GM18867 (cell line): ENCODE data around the gene AHR.
"Not testable (repeated sequence)": the region's sequence is repeated elsewhere in the genome, so short reads cannot be mapped to it uniquely, and the experiment has no call there.

Experiments
- ATAC-seq: cut with Tn5 transposase; IDR thresholded peaks from one replicate; pipeline ENCODE4 v1.9.1; 2021; ENCODE audit warnings: mild to moderate bottlenecking, moderate library complexity; ENCODE audit not compliant: unreplicated experiment

The AHR gene

DNA sequence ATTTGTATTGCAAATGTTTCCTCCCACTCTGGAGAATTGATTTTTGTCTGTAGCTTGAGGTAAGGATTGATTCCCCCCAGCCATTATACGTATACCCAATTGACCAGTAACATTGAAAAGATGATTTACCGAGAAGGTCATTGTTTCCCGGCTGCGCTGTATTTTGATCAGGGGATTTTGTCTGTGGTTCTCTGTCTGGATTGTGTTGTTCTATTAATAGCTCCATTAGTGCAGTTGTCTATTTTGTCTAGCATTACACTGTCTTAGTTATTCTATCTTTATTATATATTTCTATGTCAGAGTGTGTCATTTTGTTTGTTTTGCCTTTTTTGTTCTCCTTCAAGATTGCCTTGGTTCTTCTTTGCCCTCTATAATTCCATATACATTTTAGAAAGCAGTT lies 37.7 kb downstream of the AHR start:
- ATAC-seq, result no peak

DNA sequence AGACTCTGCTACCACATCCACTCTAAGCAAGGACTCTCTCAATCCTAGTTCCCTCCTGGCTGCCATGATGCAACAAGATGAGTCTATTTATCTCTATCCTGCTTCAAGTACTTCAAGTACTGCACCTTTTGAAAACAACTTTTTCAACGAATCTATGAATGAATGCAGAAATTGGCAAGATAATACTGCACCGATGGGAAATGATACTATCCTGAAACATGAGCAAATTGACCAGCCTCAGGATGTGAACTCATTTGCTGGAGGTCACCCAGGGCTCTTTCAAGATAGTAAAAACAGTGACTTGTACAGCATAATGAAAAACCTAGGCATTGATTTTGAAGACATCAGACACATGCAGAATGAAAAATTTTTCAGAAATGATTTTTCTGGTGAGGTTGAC lies 40.7 kb downstream of the AHR start:
- no peak for ATAC-seq

DNA sequence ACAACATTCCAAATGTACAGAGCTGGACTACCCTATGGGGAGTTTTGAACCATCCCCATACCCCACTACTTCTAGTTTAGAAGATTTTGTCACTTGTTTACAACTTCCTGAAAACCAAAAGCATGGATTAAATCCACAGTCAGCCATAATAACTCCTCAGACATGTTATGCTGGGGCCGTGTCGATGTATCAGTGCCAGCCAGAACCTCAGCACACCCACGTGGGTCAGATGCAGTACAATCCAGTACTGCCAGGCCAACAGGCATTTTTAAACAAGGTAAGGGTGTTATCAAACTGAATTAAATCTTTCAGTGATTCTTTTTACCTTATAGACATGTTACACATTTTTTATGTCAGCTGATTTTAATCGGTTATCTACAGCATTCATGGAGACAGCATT lies 41.5 kb downstream of the AHR start:
- no peak for ATAC-seq

DNA sequence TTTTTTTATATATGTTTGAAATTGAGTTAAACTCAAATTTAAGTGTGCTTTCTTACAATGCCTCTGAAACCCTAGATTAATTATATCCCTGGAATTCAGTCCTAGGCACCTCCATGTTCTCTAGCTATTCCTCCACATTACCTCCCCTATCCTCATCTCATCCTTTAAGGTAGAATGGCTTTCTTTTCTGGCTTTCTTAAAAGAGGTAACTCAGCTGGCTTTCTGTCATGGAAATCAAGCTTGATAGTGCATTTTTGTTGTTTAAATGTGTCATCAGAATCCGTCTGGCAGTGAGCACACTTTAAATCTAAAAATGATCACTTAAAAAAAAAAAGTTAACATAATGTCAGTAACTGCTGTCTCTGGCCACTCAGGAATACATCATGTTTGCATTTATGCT lies 42.2 kb downstream of the AHR start:
- ATAC-seq, result no peak

DNA sequence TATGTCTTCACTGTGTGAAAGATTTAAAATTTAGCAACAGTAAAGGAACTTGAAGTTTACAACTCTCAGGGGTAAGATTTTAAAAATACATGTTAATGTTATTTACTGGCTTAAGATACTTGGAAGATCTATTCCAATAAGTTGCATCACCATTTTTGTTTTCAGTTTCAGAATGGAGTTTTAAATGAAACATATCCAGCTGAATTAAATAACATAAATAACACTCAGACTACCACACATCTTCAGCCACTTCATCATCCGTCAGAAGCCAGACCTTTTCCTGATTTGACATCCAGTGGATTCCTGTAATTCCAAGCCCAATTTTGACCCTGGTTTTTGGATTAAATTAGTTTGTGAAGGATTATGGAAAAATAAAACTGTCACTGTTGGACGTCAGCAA lies 44.3 kb downstream of the AHR start:
- ATAC-seq, result no peak

DNA sequence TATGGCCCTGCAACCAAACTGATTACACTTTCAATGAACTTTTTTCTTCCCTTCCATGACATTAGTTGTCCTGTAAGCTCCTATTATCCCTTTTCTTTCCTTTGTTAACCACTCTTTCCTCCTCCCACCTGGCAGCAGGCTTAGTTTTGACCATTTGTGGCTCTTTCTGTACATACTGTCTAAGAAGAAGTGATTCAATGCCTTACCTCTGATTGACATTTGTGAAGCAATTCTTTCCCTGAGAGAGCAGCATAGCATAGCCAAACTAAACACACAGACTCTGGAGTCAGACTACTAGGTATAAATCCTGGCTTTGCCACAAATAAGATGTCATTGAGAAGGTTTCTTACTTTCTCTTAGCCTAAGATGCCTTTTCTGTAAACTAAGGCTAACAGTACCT lies 48.9 kb downstream of the AHR start:
- no peak for ATAC-seq

DNA sequence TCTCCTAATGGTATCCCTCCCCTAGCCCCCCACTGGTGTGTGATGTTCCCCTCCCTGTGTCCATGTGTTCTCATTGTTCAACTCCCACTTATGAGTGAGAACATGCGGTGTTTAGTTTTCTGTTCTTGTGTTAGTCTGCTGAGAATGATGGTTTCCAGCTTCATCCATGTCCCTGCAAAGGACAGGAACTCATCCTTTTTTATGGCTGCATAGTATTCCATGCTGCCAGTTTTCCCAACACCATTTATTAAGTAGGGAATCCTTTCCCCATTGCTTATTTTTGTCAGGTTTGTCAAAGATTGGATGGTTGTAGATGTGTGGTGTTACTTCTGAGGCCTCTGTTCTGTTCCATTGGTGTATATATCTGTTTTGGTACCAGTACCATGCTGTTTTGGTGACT lies 50.5 kb downstream of the AHR start:
- not testable (repeated sequence) for ATAC-seq

DNA sequence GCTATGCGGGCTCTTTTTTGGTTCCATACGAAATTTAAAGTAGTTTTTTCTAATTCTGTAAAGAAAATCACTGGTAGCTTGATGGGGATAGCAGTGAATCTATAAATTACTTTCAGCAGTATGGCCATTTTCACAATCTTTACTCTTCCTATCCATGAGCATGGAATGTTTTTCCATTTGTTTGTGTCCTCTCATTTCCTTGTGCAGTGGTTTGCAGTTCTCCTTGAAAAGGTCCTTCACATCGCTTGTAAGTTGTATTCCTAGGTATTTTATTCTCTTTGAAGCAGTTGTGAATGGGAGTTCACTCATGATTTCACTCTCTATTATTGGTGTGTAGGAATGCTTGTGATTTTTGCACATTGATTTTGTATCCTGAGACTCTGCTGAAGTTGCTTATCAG lies 51.9 kb downstream of the AHR start:
- ATAC-seq, result not testable (repeated sequence)

DNA sequence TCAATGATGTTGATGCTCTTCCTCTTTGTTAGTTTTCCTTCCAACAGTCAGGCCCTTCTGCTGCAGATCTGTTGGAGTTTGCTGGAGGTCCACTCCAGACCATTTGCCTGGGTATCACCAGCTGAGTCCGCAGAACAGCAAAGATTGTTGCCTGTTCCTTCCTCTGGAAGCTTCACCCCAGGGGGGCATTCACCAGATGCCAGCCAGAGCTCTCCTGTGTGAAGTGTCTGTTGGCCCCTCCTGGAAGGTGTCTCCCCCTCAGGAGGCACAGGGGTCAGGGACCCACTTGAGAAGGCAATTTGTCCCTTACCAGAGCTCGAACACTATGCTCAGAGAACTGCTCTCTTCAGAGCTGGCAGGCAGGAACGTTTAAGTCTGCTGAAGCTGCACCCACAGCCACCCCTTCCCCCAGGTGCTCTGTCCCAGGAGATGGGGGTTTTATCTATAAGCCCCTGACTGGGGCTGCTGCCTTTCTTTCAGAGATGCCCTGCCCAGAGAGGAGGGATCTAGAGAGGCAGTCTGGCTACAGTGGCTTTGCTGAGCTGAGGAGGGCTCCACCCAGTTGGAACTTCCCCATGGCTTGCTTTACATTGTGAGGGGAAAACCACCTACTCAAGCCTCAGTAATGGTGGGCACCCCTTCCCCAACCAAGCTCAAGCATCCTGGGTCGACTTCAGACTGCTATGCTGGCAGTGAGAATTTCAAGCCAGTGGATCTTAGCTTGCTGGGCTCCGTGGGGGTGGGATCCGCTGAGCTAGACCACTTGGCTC lies 55.4 kb downstream of the AHR start:
- ATAC-seq, result not testable (repeated sequence)

DNA sequence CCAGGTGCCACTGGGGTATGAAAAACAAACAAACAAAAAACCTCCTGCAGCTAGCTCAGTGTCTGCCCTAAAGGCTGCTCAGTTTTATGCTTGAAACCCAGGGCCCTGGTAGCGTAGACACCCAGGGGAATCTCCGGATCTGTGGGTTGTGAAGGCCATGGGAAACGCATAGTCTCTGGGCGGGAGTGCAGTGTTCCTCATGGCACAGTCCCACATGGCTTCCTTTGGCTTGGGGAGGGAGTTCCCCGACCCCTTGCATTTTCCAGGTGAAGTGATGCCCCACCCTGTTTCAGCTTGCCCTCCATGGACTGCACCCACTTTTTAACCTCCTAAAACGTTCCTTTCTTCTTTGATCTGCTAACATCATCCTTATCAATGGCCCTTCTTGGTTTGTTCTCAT lies 56.0 kb downstream of the AHR start:
- ATAC-seq, result no peak

DNA sequence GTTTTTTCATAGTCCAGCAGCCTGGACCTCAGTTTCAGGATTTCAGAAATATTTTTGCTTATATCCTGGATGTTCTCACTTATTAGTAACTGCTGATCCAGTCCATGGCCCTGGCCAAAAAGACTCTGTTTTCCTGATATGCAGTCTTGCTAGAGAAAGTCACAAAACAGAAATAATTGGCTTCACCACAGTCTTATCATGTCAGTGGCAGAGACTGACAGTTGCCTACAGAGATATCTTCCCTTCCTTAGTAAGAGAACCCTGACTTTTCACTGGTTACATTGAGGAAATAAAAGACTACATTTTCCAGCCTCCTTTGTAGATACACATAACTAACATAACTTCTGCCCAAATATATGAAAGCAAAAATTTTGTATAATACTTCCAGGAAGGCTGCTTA lies 56.6 kb downstream of the AHR start:
- ATAC-seq, result no peak

DNA sequence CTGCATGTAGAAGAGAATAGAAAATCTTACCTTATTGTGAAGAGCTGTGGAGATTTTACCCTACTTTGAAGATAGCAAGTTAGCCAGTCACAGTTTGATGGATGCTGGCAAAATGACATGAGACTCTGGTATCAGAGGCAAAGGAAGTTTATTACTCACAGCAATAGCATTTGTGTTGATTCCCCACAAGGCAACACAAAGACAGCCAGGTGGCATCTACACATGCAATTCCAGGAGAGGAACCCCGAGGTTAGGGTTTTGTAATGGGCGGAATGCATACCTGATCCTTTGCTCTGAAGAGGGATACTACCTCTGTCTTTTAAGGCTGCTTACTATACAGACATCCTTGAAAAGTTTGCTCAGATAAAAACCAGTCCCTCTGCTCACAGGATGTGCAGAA lies 59.5 kb downstream of the AHR start:
- no peak for ATAC-seq

DNA sequence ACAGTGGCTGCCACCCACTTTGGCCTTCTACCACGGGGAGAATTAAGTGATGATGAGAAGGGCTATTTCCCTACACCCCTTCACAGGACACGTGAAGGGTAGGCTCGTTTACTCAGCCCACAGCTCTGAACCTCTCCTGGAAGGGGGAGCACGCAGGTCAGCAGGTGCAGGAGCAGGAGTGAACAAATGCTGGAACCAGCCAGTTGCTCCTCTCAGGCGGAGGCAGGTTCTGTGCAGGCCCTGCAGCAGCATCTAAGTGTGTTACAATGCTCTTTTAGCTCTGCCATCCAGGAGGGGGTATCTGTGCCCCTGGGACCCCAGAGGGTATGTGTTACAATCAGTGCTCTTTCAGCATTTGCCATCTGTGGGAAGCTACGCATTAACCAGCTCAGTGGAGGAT lies 61.2 kb downstream of the AHR start:
- ATAC-seq, result no peak

DNA sequence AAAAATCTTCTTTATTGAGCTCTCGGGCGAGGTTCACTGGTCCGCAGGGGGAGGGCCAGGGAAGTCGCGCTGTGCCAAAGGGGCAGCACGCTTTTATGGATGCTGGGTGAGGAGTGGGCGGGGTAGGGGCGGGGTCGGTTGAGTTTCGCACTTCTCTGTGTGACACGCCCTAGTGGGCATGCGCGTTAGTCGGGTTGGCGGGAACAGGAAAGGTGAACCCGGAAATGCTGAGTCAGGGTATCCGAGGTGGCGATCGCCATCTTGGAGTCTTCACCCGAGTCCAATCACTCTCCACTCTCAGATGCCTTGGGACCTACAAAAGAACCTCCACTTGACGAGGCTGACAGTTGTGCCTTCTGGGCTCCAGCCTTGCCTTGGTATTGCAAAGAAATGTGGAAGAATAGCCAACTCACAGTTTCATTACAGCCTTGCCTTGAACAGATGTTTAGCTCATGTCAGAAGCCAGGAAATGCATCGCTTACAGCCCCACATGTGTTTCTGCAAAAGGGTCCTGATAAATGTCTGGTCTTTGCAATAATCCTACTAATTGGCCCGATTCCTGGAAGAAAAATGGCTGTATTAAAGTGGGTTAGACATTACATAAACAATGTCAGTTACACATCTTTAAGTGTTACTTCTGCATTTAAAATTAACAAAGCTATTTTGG lies 64.1 kb downstream of the AHR start:
- no peak for ATAC-seq

DNA sequence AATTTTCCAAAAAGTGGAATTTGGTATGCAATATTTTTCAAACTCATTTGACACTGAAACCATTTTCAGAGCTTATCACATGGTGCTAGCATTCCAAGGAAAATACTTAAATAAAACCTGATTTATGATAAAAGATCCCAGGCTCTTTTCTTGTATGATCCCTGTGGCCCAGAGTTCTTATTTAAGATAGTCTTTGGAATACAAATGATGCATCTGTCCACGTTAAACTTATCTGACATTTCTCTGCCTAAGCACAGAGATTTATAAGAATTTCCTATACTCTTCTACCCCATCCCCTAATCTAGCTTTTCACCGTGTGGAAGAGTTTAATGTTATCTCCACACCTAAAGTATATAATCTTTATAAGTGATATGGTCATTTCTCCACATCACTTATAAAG lies 66.2 kb downstream of the AHR start:
- ATAC-seq, result no peak

DNA sequence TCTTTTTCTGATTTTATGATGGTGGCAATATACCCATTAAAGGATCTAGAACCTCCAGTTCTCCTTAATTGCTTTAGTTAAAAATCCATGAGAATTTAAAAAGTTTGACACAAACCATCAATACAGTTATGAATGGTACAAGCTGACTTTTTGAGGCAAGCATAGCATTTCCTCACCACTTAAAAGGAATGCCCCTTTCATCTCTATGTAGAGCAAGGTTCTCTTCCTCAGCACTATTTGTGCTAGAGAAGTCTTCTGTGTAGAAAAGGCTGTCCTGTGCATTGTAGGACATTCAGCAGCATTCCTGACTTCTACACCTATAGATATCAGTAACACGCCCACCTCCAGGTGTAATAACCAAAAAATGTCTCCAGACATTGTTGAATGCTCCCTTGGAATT lies 67.3 kb downstream of the AHR start:
- no peak for ATAC-seq

DNA sequence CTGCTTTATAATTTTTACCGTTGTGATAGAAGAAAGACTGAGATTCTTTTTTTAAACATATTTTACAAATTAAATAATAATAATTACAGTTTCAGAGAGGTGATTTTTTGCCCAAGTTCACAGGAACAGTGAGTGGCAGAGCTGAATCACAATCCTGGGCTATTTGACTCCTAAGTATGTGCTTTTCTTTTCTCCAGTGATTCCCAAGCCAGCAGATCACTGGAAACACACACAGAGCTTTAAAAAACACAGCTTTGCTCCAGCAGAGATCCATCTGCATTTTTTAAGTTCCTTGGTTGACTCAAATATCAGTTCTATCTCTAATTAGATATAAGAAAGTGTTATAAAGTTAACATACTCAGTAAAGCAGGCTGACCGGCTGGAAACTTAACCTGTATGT lies 69.0 kb downstream of the AHR start:
- ATAC-seq, result no peak

DNA sequence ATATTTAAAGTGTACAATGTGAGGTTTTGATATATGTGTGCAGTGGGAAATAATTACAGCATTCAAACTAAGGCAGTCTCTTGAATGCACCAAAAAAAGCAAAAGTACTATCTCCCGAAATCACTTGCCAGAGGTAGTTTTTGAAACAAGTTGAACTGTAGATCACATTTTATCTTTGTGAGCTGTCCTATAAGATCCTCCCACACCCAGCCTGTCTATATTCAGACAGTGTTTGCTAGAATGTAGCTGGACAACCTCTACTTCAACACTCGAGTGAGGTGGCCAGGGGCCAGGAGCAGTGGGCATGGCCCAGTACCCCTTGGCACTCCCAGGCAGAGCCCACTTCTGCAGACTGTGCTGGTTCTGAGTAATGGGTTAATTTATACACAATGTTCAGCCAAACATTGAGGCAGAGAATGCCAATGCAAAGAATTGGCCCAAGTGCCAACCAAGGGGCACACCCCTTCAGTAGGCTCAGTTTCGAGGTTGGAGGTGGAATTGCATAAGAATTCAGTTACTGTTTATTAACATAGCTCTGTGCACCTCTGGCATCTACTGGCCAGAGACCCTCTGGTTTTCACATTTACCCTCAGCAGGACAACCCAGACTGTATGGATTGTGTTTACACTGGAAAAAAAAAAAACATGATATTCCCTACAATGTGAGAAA lies 70.5 kb downstream of the AHR start:
- no peak for ATAC-seq

DNA sequence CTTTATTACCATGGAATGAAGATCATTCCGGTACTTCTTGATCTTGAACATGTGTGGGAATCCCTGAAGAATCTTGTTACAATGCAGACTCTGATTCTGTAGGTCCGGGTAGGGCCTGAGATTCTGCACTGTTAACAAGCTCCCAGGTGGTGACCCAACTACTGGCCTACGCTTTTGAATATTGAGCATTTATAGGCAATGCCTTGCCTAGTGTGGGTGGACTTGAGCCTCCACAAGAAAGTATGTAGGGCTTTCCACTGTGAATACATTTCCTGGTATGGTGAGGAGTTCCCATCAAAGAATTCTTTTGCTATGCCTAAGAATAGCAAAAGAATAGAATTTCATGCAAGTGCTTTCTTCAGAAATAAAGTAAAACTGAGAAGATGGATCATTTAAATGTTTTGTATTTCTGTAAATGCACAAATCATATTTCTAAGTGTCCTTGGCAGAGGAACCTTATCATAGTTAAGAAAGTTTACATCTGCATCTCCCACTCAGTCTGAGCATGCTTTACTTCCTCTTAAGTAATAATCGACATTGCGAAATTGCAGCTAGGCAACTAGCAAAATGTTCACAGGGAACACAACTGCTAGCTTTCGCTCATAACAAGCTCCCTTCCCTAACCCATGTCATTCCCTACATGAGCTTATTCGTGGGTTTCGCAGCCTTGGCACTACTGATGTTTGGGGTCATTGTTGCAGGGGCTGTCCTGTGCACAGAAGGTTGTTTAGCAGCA lies 71.4 kb downstream of the AHR start:
- no peak for ATAC-seq

DNA sequence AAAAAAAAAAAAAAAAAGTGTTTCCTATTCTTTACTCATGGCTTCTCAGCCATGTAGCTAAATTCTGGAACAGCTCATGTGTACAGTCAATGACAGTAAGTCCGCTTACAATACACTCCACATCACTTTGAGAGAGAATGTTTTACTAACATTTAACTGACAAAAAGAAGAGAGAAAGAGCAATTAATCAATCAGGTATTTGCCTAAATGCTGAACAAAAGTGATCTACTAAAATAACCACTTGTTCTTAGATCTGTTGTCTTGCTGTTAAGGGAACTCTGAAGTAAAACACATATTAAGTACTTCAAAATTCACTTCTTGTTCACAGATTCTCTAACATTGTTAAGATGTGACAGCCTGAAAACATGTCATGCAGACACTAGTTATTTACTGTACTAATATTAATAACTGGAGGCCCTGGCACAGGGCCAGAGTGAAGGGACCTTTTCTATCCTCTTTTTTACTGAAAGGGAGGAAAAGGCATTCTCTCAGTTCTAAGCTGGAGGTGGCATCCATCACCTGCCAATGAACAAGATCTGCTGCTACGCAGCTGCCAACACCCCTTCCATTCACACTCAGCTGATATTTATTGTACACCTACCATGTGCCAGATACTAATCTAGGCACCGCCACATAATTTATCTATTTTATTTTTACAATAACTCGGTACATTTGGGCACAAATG lies 72.6 kb downstream of the AHR start:
- no peak for ATAC-seq
